ENCODE measurements around the gene FZD4. TPM values are rescaled to one million over a fixed set of nuclear protein-coding genes. Genes with fewer than 3 reads are reported as not detected.
"Not testable (repeated sequence)": the region's sequence is repeated elsewhere in the genome, so short reads cannot be mapped to it uniquely, and the experiment has no call there.

The FZD4 gene
- polyA plus RNA-seq, 4 donors, result 0.22 to 12.2 (median 3.6) TPM

DNA sequence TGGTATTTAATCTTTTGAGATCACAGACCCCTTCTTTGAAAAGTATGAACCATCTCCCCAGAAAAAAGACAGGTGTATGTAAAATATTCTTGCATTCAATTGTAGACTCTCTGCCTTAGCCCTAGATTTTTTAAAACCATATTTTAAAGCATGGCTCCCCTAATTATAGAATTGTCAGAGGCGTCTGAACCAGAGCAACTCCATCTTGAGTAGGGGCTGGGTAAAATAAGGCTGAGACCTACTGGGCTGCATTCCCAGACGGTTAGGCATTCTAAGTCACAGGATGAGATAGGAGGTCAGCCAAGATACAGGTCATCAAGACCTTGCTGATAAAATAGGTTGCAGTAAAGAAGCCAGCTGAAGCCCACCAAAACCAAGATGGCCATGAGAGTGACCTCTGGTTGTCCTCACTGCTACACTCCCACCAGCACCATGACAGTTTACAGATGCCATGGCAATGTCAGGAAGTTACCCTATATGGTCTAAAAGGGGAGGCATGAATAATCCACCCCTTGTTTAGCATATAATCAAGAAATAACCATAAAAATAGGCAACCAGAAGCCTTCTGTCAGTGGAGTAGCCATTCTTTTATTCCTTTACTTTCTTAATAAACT, 17.9 kb downstream of the FZD4 start:
- not testable (repeated sequence) for H3K27me3 ChIP-seq (ENCODE audit: control insufficient read depth in 3 of 3, insufficient read depth in 3 of 3, low read length in 3 of 3); H3K4me3 ChIP-seq (ENCODE audit: low read depth in 1 of 3, low read length in 3 of 3); FAIRE-seq; H3K27ac ChIP-seq (ENCODE audit: low read depth in 1 of 3, low read length in 2 of 3); H3K36me3 ChIP-seq (ENCODE audit: control insufficient read depth in 3 of 3, insufficient read depth in 2 of 3, low read depth in 1 of 3, low read length in 3 of 3); DNase-seq; H3K9me3 ChIP-seq (ENCODE audit: control insufficient read depth in 2 of 2, insufficient read depth in 1 of 2, low read depth in 1 of 2, low read length in 1 of 2)
- 47 to 78% (median 71%) methylated on average over 2 of the region's 2 CpGs for WGBS, 3 donors
- H3K4me1 ChIP-seq (ENCODE audit: control insufficient read depth in 3 of 3, insufficient read depth in 2 of 3, low read depth in 1 of 3, low read length in 2 of 3), result peaks cover 0 to 21% (median 5%) of the 10 kb centered on the region in 3 donors

DNA sequence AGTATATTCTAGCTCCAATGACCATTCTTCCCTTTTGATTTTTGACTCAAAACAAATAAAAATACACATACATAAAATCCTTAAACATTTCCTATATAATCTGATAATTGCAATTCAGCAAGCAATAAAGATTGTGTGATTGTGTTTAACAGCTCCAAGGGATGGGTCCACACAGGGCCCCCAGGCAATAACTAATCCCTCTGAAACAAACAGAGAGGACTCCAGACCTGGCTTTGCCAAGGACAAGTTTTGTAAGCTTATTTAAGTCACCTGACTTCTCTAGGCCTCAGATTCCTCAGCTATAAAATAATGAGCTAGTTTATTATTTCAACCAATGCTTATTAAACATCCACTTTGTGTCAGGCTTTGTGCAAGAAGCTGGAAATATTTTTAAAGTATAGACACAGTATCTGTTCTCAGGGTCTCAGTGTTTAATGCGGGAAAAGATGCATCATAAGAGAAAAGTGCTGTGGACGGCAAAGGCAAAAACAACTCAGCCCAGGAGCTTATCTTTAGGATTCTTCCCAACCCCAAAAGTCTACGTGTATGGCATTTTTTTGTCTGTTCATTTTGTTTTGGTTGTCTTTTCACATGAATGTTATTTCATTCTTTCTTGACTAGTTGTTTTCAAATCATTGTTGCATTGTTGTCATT, 20.1 kb downstream of the FZD4 start:
- Histone ChIP-seq H3K9me3 (ENCODE audit: control insufficient read depth in 2 of 2, insufficient read depth in 1 of 2, low read depth in 1 of 2, low read length in 1 of 2) (no peaks in the 10 kb centered on the region), H3K27ac (ENCODE audit: low read depth in 1 of 3, low read length in 2 of 3) (no peak overlapping the region), H3K4me1 (ENCODE audit: control insufficient read depth in 3 of 3, insufficient read depth in 2 of 3, low read depth in 1 of 3, low read length in 2 of 3) (peaks cover 0 to 7% (median 0%) of the 10 kb centered on the region in 3 donors), H3K27me3 (ENCODE audit: control insufficient read depth in 3 of 3, insufficient read depth in 3 of 3, low read length in 3 of 3) (no peaks in the 10 kb centered on the region), H3K4me3 (ENCODE audit: low read depth in 1 of 3, low read length in 3 of 3) (no peak overlapping the region), H3K36me3 (ENCODE audit: control insufficient read depth in 3 of 3, insufficient read depth in 2 of 3, low read depth in 1 of 3, low read length in 3 of 3) (no peaks in the 10 kb centered on the region)
- DNase-seq (no peak), FAIRE-seq (no peak)
- 39 to 87% (median 71%) methylated on average over 3 of the region's 3 CpGs for WGBS, 3 donors

DNA sequence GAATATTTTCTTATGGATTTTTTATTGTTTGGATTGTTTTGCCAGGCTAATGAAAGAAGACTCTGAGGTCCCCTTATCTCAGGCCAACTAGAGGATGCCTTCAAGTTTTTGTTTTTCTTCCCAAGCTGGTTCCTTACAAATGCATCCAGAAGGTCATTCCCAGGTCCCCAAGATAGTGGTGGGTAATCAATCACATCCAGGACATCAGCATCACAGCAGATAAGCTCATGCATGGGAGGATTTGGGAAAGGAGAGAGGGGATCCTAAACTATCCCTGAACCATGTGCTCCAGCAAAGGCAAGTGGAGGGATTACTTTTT, 20.7 kb downstream of the FZD4 start:
- H3K27me3 ChIP-seq (ENCODE audit: control insufficient read depth in 3 of 3, insufficient read depth in 3 of 3, low read length in 3 of 3), result no peaks in the 10 kb centered on the region
- no peak overlapping the region for H3K27ac ChIP-seq (ENCODE audit: low read depth in 1 of 3, low read length in 2 of 3)
- H3K36me3 ChIP-seq (ENCODE audit: control insufficient read depth in 3 of 3, insufficient read depth in 2 of 3, low read depth in 1 of 3, low read length in 3 of 3), result no peaks in the 10 kb centered on the region
- peaks cover 0 to 4% (median 0%) of the 10 kb centered on the region in 3 donors for H3K4me1 ChIP-seq (ENCODE audit: control insufficient read depth in 3 of 3, insufficient read depth in 2 of 3, low read depth in 1 of 3, low read length in 2 of 3)
- FAIRE-seq, result no peak
- H3K4me3 ChIP-seq (ENCODE audit: low read depth in 1 of 3, low read length in 3 of 3), result no peak overlapping the region
- DNase-seq, result no peak
- no peaks in the 10 kb centered on the region for H3K9me3 ChIP-seq (ENCODE audit: control insufficient read depth in 2 of 2, insufficient read depth in 1 of 2, low read depth in 1 of 2, low read length in 1 of 2)

DNA sequence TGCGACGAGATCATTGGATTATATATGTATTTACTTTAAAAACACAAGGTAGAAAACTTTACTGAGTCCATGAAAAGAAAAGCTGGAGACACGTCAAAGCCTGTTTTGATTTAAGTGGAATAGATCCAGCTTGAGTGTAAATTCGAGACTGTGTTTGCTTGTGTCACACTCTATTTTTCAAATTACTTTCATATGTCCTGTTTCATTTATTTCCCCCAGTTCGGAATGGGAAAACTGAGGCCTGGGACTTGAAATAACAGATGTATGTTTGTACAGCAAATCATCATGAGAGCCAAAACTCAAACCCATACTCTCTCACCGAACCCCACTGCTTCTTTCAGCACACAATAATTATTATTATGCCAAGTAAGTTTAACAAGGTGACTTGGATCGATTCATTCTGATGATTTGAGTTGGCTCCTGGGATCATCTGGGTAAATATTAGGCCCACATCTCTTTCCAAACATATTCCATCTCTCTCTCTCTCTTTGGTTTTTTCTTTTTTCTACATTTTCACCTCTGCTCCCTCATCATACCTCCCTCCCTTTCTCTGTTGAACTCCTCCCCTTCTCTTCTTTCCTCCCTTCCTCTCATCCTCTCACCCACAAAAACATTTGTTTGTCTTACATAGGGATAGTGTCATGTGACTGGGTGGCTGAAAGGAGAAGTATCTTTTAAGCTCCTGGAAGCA, 21.2 kb downstream of the FZD4 start:
- FAIRE-seq (no peak), DNase-seq (no peak)
- WGBS, 3 donors, result 52 to 74% (median 67%) methylated on average over 7 of the region's 7 CpGs

DNA sequence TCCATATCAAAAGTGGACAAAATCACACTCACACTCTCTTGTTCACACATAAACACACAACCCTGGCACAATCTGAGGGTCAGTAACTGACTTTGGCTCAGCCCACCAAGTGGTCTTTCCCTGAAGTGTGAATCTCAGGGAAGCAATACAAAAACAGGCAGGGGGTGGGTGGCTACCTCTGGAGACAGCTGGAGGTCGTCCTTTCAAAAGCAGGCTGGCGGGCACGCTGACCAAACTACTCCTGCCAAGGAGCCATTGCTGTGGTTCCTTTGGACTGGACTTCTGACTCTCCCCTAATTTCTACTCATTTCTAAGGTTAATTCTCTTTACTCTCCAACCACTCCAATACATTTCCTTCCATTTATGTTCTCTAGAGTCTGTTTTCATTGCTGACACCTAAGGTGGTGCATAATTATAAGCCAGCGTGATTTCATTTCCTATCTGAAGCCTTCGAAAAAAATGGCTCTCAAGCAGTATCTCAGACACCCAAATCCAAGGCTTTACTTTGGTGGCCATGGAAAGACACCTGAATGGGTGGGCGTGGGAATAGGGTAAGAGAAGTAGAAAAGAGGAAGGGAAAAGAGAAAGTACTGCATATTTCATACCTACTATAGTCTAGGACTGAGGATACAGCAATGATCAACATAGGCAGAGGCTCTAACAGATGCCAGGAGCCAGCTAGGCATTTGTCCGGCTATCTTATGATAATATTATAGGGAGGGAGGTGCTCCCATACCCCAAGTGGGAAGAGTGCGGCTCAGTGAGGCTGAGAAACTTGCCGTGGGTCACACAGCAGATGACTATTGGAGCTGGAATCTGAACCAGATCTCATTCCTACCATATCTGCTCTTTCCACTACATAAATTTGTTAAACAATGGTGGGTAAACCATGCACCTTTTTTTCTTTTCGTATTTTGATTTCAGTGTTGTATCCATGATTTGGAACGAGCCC, 22.0 kb downstream of the FZD4 start:
- Histone ChIP-seq H3K4me1 (ENCODE audit: control insufficient read depth in 3 of 3, insufficient read depth in 2 of 3, low read depth in 1 of 3, low read length in 2 of 3) (peaks cover 0 to 4% (median 0%) of the 10 kb centered on the region in 3 donors), H3K36me3 (ENCODE audit: control insufficient read depth in 3 of 3, insufficient read depth in 2 of 3, low read depth in 1 of 3, low read length in 3 of 3) (no peaks in the 10 kb centered on the region), H3K9me3 (ENCODE audit: control insufficient read depth in 2 of 2, insufficient read depth in 1 of 2, low read depth in 1 of 2, low read length in 1 of 2) (no peaks in the 10 kb centered on the region), H3K27me3 (ENCODE audit: control insufficient read depth in 3 of 3, insufficient read depth in 3 of 3, low read length in 3 of 3) (no peaks in the 10 kb centered on the region), H3K4me3 (ENCODE audit: low read depth in 1 of 3, low read length in 3 of 3) (no peak overlapping the region), H3K27ac (ENCODE audit: low read depth in 1 of 3, low read length in 2 of 3) (no peak overlapping the region)
- FAIRE-seq (no peak), DNase-seq (no peak)
- WGBS, 3 donors, result 69 to 76% (median 70%) methylated on average over 11 of the region's 11 CpGs

More for the DNA sequence above, 21.2 kb downstream of the FZD4 start:
- H3K27me3 ChIP-seq (ENCODE audit: control insufficient read depth in 3 of 3, insufficient read depth in 3 of 3, low read length in 3 of 3), result no peaks in the 10 kb centered on the region
- no peaks in the 10 kb centered on the region for H3K36me3 ChIP-seq (ENCODE audit: control insufficient read depth in 3 of 3, insufficient read depth in 2 of 3, low read depth in 1 of 3, low read length in 3 of 3)
- no peaks in the 10 kb centered on the region for H3K9me3 ChIP-seq (ENCODE audit: control insufficient read depth in 2 of 2, insufficient read depth in 1 of 2, low read depth in 1 of 2, low read length in 1 of 2)
- no peak overlapping the region for H3K4me3 ChIP-seq (ENCODE audit: low read depth in 1 of 3, low read length in 3 of 3)
- no peak overlapping the region for H3K27ac ChIP-seq (ENCODE audit: low read depth in 1 of 3, low read length in 2 of 3)
- peaks cover 0 to 4% (median 0%) of the 10 kb centered on the region in 3 donors for H3K4me1 ChIP-seq (ENCODE audit: control insufficient read depth in 3 of 3, insufficient read depth in 2 of 3, low read depth in 1 of 3, low read length in 2 of 3)

DNA sequence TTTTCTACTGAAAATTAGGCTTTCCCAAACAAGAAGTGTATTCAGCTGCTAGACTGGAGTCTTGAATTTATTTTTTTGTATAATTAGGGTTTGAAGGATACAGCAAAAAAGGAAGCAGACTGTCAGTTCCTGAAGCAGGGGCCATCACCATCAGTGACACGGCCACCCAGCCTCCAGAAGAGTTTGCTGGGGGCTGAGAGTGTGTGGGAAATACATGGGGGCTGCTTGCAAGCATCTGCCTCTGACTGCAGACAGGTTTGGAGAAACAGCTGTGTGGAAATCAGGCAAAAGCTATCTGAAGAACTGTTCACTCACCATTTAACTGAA, 23.0 kb downstream of the FZD4 start:
- Histone ChIP-seq H3K4me3 (ENCODE audit: low read depth in 1 of 3, low read length in 3 of 3) (no peak overlapping the region), H3K9me3 (ENCODE audit: control insufficient read depth in 2 of 2, insufficient read depth in 1 of 2, low read depth in 1 of 2, low read length in 1 of 2) (no peaks in the 10 kb centered on the region), H3K27ac (ENCODE audit: low read depth in 1 of 3, low read length in 2 of 3) (no peak overlapping the region), H3K27me3 (ENCODE audit: control insufficient read depth in 3 of 3, insufficient read depth in 3 of 3, low read length in 3 of 3) (no peaks in the 10 kb centered on the region), H3K4me1 (ENCODE audit: control insufficient read depth in 3 of 3, insufficient read depth in 2 of 3, low read depth in 1 of 3, low read length in 2 of 3) (peaks cover 0 to 4% (median 0%) of the 10 kb centered on the region in 3 donors), H3K36me3 (ENCODE audit: control insufficient read depth in 3 of 3, insufficient read depth in 2 of 3, low read depth in 1 of 3, low read length in 3 of 3) (no peaks in the 10 kb centered on the region)
- DNase-seq (no peak), FAIRE-seq (no peak)
- WGBS, 3 donors, result 34 to 46% (median 42%) methylated on average over 1 of the region's 1 CpG

DNA sequence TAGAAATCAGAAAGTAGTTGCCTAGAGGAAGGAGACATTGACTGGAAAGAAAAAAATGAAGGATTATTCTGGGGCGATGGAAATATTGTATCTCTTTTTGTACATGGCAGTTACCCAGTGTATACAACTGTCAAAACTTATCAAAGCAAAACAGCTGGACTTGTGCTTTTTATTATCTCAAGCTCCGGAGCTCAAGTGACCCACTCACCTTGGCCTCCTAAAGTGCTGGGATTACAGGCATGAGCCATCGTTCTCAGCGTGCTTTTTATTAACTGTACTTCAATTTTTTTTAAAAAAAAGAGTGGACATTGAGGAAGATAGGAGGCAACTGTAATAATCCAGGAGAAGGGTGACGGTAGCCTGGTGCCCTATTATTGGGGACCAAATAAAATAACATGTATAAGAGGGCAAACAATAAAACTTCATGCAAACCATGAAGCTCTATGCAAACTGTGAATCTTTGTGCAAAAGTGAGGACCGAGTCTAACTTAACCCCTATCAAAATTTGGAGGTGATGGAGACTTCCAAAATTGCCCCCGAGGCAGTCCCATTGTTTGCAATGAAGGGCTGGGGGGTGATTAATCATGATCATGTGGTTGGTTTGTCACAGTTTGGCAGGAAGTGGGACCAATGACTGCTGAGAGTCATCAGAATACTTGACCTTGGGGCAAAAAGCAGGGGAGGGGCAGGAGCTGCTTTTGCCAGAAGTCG, 23.5 kb downstream of the FZD4 start:
- FAIRE-seq, result no peak
- Histone ChIP-seq H3K9me3 (ENCODE audit: control insufficient read depth in 2 of 2, insufficient read depth in 1 of 2, low read depth in 1 of 2, low read length in 1 of 2) (no peaks in the 10 kb centered on the region), H3K36me3 (ENCODE audit: control insufficient read depth in 3 of 3, insufficient read depth in 2 of 3, low read depth in 1 of 3, low read length in 3 of 3) (no peaks in the 10 kb centered on the region), H3K4me3 (ENCODE audit: low read depth in 1 of 3, low read length in 3 of 3) (no peak overlapping the region), H3K4me1 (ENCODE audit: control insufficient read depth in 3 of 3, insufficient read depth in 2 of 3, low read depth in 1 of 3, low read length in 2 of 3) (peaks cover 0 to 4% (median 0%) of the 10 kb centered on the region in 3 donors), H3K27ac (ENCODE audit: low read depth in 1 of 3, low read length in 2 of 3) (no peak overlapping the region), H3K27me3 (ENCODE audit: control insufficient read depth in 3 of 3, insufficient read depth in 3 of 3, low read length in 3 of 3) (no peaks in the 10 kb centered on the region)
- WGBS, 3 donors, result 32 to 41% (median 34%) methylated on average over 8 of the region's 8 CpGs
- DNase-seq, result no peak

Measured in small intestine (tissue), 7 donors.